ENCODE data around the gene NDE1. TPM values are rescaled to one million over a fixed set of nuclear protein-coding genes. Genes with fewer than 3 reads are reported as not detected.

The NDE1 gene
- polyA plus RNA-seq, 1 donor (not counting 4 experiments of a cell fraction or from before 2014, with no cell fraction given) = 37.8 TPM

- Histone ChIP-seq H3K4me2 (ENCODE audit: control insufficient read depth, extremely low read depth, insufficient read depth, low read depth, low read length) (no peak overlapping the region), H3K79me2 (ENCODE audit: control insufficient read depth, insufficient read depth, low read length) (no peaks in the 10 kb centered on the region), H3K27ac (ENCODE audit: control insufficient read depth, insufficient read depth, low read length) (no peak overlapping the region), H3K9ac (ENCODE audit: control insufficient read depth, extremely low read depth, insufficient read depth, low read length) (no peak overlapping the region), H3K9me3 (ENCODE audit: control insufficient read depth, low read depth, low read length) (no peaks in the 10 kb centered on the region), H3K36me3 (ENCODE audit: control insufficient read depth in 2 of 2, extremely low read depth in 1 of 2, insufficient read depth in 2 of 2, low read length in 2 of 2) (peaks cover 0 to 4% of the 10 kb centered on the region in 2 experiments), H3K4me1 (ENCODE audit: control insufficient read depth, extremely low read depth, insufficient read depth, low read length) (no peaks in the 10 kb centered on the region), H3K4me3 (ENCODE audit: control insufficient read depth in 2 of 3, extremely low read depth in 1 of 3, insufficient read depth in 2 of 3, low read depth in 1 of 3, low read length in 3 of 3) (no peak overlapping the region), H3K27me3 (ENCODE audit: control insufficient read depth, extremely low read depth, insufficient read depth, low read length) (peaks cover 3% of the 10 kb centered on the region), H2AFZ (ENCODE audit: control insufficient read depth, low read length) (no peak overlapping the region), H4K20me1 (ENCODE audit: control insufficient read depth, extremely low read depth, insufficient read depth, low read length) (no peaks in the 10 kb centered on the region), H3K9me1 (ENCODE audit: control insufficient read depth, extremely low read depth, insufficient read depth, low read length) (no peaks in the 10 kb centered on the region)
- DNase-seq (ENCODE audit: low read depth, low spot score) (no peak), FAIRE-seq (no peak)
- dilution Hi-C loops (cut with MboI; ENCODE audit: extremely low pct_ligation_motif_present, low sequenced_read_pairs) = no loop called here
- TF ChIP-seq, protein P1, sequence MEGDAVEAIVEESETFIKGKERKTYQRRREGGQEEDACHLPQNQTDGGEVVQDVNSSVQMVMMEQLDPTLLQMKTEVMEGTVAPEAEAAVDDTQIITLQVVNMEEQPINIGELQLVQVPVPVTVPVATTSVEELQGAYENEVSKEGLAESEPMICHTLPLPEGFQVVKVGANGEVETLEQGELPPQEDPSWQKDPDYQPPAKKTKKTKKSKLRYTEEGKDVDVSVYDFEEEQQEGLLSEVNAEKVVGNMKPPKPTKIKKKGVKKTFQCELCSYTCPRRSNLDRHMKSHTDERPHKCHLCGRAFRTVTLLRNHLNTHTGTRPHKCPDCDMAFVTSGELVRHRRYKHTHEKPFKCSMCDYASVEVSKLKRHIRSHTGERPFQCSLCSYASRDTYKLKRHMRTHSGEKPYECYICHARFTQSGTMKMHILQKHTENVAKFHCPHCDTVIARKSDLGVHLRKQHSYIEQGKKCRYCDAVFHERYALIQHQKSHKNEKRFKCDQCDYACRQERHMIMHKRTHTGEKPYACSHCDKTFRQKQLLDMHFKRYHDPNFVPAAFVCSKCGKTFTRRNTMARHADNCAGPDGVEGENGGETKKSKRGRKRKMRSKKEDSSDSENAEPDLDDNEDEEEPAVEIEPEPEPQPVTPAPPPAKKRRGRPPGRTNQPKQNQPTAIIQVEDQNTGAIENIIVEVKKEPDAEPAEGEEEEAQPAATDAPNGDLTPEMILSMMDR (optimal IDR thresholded peaks at IDR 0.05 in 1 of 3, IDR thresholded peaks at IDR 0.05 in 1 of 3, conservative IDR thresholded peaks at IDR 0.05 in 1 of 3; ENCODE audit: extremely low read depth in 1 of 3, insufficient read depth in 2 of 3, low read length in 3 of 3) = no peak
- no peak for TF ChIP-seq EZH2 (IDR thresholded peaks at IDR 0.05; ENCODE audit: low read length)
These were observed 86.5 kb downstream of the NDE1 start for GRCh38 chr16:15736529-15736928.

DNA sequence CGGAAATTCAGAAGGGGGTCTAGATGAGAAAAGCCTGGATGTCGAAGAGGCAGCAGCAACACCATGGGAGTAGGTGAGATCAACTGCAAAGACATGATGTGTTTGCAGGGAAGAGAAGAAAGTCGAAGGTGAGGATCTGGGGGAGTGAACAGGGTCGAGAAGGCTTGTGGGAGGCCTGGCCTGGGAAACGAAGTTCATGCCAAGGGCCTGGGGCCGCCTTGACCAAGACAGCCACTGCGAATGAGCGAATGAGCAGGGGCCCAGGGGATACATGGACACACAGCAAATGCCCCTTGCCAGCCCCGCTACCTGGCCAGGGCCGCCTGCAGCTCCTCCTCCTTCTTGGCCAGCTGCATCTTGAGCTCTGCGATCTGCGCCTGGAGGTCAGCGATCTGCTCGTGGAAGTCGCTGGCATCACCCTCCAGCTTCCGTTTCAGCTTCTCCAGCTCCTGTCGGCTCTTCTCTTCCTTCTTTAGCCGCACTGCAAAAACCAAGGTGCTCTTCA is 87.1 kb downstream of the NDE1 start:
- H3K27me3 ChIP-seq (ENCODE audit: control insufficient read depth, extremely low read depth, insufficient read depth, low read length) = peaks cover 3% of the 10 kb centered on the region
- H3K9ac ChIP-seq (ENCODE audit: control insufficient read depth, extremely low read depth, insufficient read depth, low read length) = no peak overlapping the region
- DNase-seq (ENCODE audit: low read depth, low spot score) (no peak), FAIRE-seq (no peak)
- H2AFZ ChIP-seq (ENCODE audit: control insufficient read depth, low read length) = no peak overlapping the region
- H4K20me1 ChIP-seq (ENCODE audit: control insufficient read depth, extremely low read depth, insufficient read depth, low read length) = no peaks in the 10 kb centered on the region
- no peaks in the 10 kb centered on the region for H3K79me2 ChIP-seq (ENCODE audit: control insufficient read depth, insufficient read depth, low read length)
- dilution Hi-C loops (cut with MboI; ENCODE audit: extremely low pct_ligation_motif_present, low sequenced_read_pairs) = no loop called here
- no peak overlapping the region for H3K4me2 ChIP-seq (ENCODE audit: control insufficient read depth, extremely low read depth, insufficient read depth, low read depth, low read length)
- no peaks in the 10 kb centered on the region for H3K9me3 ChIP-seq (ENCODE audit: control insufficient read depth, low read depth, low read length)
- no peak overlapping the region for H3K27ac ChIP-seq (ENCODE audit: control insufficient read depth, insufficient read depth, low read length)
- TF ChIP-seq EZH2 (IDR thresholded peaks at IDR 0.05; ENCODE audit: low read length) = no peak
- TF ChIP-seq, protein P1 (optimal IDR thresholded peaks at IDR 0.05 in 1 of 3, IDR thresholded peaks at IDR 0.05 in 1 of 3, conservative IDR thresholded peaks at IDR 0.05 in 1 of 3; ENCODE audit: extremely low read depth in 1 of 3, insufficient read depth in 2 of 3, low read length in 3 of 3) = no peak
- no peaks in the 10 kb centered on the region for H3K9me1 ChIP-seq (ENCODE audit: control insufficient read depth, extremely low read depth, insufficient read depth, low read length)
- H3K4me1 ChIP-seq (ENCODE audit: control insufficient read depth, extremely low read depth, insufficient read depth, low read length) = no peaks in the 10 kb centered on the region
- H3K4me3 ChIP-seq (ENCODE audit: control insufficient read depth in 2 of 3, extremely low read depth in 1 of 3, insufficient read depth in 2 of 3, low read depth in 1 of 3, low read length in 3 of 3) = no peak overlapping the region
- peaks cover 0 to 4% of the 10 kb centered on the region in 2 experiments for H3K36me3 ChIP-seq (ENCODE audit: control insufficient read depth in 2 of 2, extremely low read depth in 1 of 2, insufficient read depth in 2 of 2, low read length in 2 of 2)

Data from keratinocyte (primary cell).